BJ (cell line): ENCODE data around the gene TIAM2. TPM values are rescaled to one million over a fixed set of nuclear protein-coding genes. Genes with fewer than 3 reads are reported as not detected.

Experiments
- CTCF ChIA-PET: fragments of 350-600 bp; formaldehyde crosslinking; extraction: SDS; loops from one replicate; lab custom pipeline; 2021; ENCODE audit warnings: antibody characterized with exemption, inconsistent platforms; lab: Yijun Ruan, JAX
- POLR2A ChIA-PET: fragments of 300-600 bp; sonication (Branson Sonifier 250); formaldehyde crosslinking; extraction: SDS; loops from one replicate; lab custom pipeline; 2021; ENCODE audit warnings: antibody characterized with exemption; lab: Charles Lee
- DNase-seq: peaks from one replicate; pipeline ENCODE4 v3.0.0-alpha.2; 2011; ENCODE audit warnings: low read depth
- H3K27me3 ChIP-seq: 2 replicates; pipeline ENCODE4 v1.6.0; 2011; ENCODE audit warnings: low read length; ENCODE audit not compliant: control insufficient read depth, insufficient read depth
- H3K36me3 ChIP-seq: 2 replicates; pipeline ENCODE4 v1.5.1; 2011; ENCODE audit warnings: low read length; ENCODE audit not compliant: control insufficient read depth, insufficient read depth
- H3K4me3 ChIP-seq: 2 replicates; pipeline ENCODE4 v1.5.1; 2011; ENCODE audit warnings: low read depth, mild to moderate bottlenecking, control low read depth, low read length
- CTCF ChIP-seq: IDR thresholded peaks from 2 replicates; pipeline ENCODE4 v1.5.1; 2011; ENCODE audit warnings: low read depth, mild to moderate bottlenecking, control low read depth, inconsistent platforms, low read length, moderate library complexity; ENCODE audit not compliant: insufficient read depth
- polyA plus RNA-seq: library from polyadenylated mRNA; depleted of rRNA; stranded (reverse); fragments of >200 nt; gene quantifications from 2 replicates; pipeline ENCODE4 v1.2.3, GENCODE V29; 2011

Gene TIAM2
- polyA plus RNA-seq, 1 experiment, result 4.6 TPM

GRCh38 chr6:155171109-155171746 is 176.1 kb downstream of the TIAM2 start:
- no peaks in the 10 kb centered on the region for H3K36me3 ChIP-seq
- CTCF ChIA-PET, result interaction anchor here (0.8 to 10.3 kb wide), 7 partner anchors 50 to 495 kb away, joined by 3 to 161 read pairs (median 5); no protein-coding TSS in a partner anchor
- H3K4me3 ChIP-seq, result no peak overlapping the region
- POLR2A ChIA-PET, result interaction anchor here (0.6 kb wide), 1 partner anchor 144 kb away, joined by 3 read pairs; no protein-coding TSS in a partner anchor
- no peak for TF ChIP-seq CTCF
- peak; percentile 78 for DNase-seq
- H3K27me3 ChIP-seq, result no peaks in the 10 kb centered on the region

GRCh38 chr6:155171747-155172449 is 176.8 kb downstream of the TIAM2 start:
- CTCF ChIA-PET, result interaction anchor here (0.6 to 10.3 kb wide), 8 partner anchors 76 to 496 kb away, joined by 3 to 161 read pairs (median 4); no protein-coding TSS in a partner anchor
- no peaks in the 10 kb centered on the region for H3K27me3 ChIP-seq
- H3K4me3 ChIP-seq, result no peak overlapping the region
- no peaks in the 10 kb centered on the region for H3K36me3 ChIP-seq
- DNase-seq, result no peak
- TF ChIP-seq CTCF, result no peak
- POLR2A ChIA-PET, result interaction anchor here (0.6 kb wide), 1 partner anchor 143 kb away, joined by 3 read pairs; no protein-coding TSS in a partner anchor

GRCh38 chr6:155173488-155173887 is 178.4 kb downstream of the TIAM2 start:
- ChIA-PET POLR2A (interaction anchor here (0.8 kb wide), 1 partner anchor 305 kb away, joined by 4 read pairs; no protein-coding TSS in a partner anchor), CTCF (interaction anchor here (0.6 to 10.3 kb wide), 16 partner anchors 56 to 498 kb away, joined by 3 to 161 read pairs (median 4); no protein-coding TSS in a partner anchor)
- TF ChIP-seq CTCF, result no peak
- Histone ChIP-seq H3K4me3 (no peak overlapping the region), H3K36me3 (no peaks in the 10 kb centered on the region), H3K27me3 (no peaks in the 10 kb centered on the region)
- no peak for DNase-seq

GRCh38 chr6:155174576-155175211 is 179.6 kb downstream of the TIAM2 start:
- no peak for DNase-seq
- POLR2A ChIA-PET, result interaction anchor here (0.8 kb wide), 1 partner anchor 307 kb away, joined by 4 read pairs; no protein-coding TSS in a partner anchor
- peak; percentile 67 for TF ChIP-seq CTCF

More at GRCh38 chr6:155174576-155175211, 179.6 kb downstream of the TIAM2 start:
- CTCF ChIA-PET, result interaction anchor here (0.7 to 10.3 kb wide), 15 partner anchors 9 to 500 kb away, joined by 3 to 161 read pairs (median 4); no protein-coding TSS in a partner anchor
- H3K4me3 ChIP-seq, result no peak overlapping the region
- no peaks in the 10 kb centered on the region for H3K27me3 ChIP-seq
- no peaks in the 10 kb centered on the region; the same call in 1 of the 2 replicates for H3K36me3 ChIP-seq
